ENCODE data around the gene CHI3L1. TPM values are rescaled to one million over a fixed set of nuclear protein-coding genes. Genes with fewer than 3 reads are reported as not detected.

CHI3L1 gene
- polyA plus RNA-seq, 4 donors, result 0.71 to 12.3 (median 9.7) TPM

DNA sequence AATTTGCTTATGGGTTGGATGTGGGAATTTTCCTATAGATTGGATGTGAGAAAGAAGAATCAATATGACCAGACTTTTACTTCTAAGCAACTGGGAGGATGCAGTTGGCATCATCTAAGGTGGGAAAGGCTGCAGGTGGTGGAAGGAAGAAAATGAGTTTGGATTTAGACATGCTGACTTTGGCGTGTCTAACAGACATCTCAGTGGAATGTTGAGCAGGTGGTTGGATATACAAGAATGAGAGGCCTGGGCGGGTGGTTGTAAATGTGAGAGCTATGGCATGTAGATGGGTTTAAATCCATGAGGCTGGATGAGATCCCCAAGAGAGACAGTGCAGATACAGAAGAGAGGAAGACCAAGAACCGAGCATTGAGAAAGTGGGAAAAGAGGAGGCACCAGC is 48.4 kb downstream of the CHI3L1 start:
- DNase-seq (ENCODE audit: low read depth in 4 of 4, low spot score in 3 of 4), result no peak

DNA sequence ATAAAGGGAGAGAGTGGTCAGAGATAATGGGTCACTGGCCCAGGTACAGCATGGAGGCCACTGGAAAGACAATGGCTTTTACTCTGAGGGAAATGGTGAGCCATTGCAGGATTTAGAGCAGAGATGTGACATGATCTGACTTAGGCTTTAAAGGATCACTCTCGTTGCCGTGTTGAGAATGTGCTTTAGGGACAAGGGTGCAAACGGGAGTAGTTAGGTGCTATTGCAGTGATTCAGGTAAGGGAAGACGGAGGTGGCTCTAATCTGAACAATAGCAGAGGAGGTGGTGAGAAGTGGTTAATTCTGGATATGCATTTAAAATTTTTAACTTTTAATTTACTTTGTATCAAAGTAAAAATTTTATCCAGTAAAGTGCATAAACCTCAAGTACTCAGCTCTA is 49.2 kb downstream of the CHI3L1 start:
- no peak for DNase-seq (ENCODE audit: low read depth in 4 of 4, low spot score in 3 of 4)

DNA sequence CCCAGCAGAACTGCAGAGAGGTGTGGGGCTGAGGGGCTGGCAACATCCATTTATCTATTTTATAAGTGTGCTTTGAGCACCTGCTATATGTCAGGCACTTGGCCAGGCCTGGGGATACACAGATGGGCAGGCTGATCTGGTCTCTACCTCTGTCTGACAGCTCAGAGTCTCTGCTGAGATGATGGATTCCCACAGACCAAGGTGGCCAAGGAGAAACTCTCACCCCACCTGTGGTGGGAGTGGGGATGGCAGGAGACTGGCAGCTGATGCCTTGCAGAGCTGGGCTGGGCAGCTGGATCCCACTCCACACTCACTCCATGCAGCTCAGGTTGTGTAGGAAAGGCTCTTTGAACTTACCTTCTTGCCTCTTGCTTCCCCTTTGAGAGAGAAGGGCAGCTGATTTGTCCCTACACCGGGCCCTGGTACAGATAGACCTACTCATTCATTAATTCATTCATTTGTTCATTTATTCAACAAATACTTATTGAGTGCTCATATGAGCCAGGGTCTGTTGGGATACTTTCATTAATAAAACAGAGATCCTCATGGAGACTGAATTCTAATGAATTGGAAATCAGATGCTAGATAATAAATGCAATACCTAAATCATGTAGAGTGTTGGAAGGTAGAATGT is 50.0 kb downstream of the CHI3L1 start:
- DNase-seq (ENCODE audit: low read depth in 4 of 4, low spot score in 3 of 4), result no peak

DNA sequence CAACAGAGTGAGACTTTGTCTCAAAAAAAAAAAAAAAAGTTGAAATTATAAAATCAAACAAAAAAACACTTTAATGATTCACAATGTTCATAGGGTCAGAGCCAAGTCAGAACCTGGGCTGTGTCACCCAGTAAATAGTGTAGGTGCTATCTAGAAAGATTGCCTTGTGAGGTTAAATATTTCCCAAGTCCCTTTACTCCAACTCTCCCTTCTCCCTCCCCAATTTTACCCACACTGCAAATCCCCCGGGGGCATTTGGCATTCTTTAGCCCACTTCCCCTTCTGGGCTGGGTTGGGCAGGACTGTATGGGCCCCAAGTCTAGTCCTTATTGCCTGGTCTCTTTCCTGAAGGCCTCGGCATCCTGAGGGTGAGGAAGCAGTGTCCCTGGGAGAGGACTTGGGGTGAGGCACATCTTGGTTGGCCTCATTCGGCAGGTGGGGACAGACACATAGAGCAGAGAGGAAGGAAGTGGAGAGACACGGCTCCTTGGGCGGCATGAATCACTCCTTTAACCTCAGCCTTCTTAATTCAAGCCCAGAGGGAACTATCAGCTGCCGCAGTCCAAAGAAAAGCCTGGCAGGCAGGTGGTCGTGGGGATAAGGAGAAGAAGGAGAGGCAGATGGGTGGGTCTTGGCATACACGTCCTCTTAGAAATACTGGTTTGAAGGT is 50.7 kb downstream of the CHI3L1 start:
- no peak for DNase-seq (ENCODE audit: low read depth in 4 of 4, low spot score in 3 of 4)

DNA sequence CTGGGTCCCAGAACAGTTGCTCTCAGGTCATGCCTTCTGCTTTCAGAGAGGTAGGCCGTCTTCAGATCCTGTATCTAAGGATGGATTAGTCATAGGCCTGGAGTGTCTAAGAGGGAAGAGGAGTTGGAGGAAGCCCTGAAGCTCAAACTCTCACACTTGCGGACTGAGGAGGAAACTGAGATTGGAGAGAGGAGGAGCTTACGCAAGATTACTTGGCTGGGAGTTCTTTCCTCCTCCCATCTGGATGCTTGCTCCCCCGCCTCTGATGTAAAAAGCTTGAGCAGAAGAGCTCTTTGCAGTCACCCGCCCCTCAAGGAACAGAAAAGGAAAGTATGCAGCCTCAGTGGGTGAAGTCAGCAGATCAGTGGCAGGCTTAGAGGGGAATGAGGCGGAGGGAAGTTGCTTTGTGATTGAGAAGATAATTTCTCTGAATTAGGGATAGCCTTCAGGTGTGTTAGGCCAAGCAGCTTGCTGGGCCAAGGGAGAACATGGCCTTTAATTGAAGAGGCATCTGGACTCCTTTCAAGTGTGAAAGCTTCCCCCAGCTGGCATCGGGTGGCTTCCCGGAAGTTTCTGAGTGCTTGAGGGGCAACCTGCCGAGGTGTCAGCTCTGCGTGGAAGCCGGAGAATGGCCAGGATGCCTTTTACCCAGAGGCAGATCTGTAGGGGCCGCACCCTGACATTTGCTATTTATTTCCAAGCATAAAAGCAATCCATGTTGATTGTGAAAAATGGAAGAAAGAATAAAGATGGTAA is 52.4 kb downstream of the CHI3L1 start:
- DNase-seq (ENCODE audit: low read depth in 4 of 4, low spot score in 3 of 4), result no peak

DNA sequence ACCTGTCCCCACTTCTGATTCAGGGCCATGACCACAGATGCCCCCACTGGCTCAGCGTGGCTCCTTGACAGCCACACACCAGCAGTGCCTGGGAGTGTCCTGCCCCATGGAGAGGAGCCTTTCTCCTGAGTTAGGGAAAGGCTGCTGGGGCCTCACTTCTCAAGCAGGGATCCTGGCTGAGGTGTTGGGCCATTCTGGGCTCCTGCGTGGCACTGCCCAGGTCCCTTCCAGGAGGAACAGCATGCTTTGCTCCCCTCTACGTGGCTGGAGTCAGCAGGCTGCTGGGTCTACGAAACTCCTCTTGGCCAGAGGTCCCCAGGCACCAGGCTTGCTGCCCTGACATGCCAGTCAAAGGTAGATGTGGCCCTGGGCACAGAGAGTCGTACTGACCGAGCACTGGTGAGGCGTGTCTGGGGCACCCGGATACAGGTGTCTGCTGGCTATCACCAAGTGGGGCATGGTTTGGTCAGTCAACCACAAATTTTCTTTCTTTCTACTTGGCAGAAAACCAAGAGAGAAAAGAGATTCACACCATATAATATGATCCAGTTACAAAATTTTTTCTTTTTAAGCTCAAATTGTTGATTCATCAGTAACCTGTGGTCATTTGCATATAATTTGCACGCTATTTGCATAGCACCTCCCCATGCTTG is 54.8 kb downstream of the CHI3L1 start:
- DNase-seq (ENCODE audit: low read depth in 4 of 4, low spot score in 3 of 4), result no peak

DNA sequence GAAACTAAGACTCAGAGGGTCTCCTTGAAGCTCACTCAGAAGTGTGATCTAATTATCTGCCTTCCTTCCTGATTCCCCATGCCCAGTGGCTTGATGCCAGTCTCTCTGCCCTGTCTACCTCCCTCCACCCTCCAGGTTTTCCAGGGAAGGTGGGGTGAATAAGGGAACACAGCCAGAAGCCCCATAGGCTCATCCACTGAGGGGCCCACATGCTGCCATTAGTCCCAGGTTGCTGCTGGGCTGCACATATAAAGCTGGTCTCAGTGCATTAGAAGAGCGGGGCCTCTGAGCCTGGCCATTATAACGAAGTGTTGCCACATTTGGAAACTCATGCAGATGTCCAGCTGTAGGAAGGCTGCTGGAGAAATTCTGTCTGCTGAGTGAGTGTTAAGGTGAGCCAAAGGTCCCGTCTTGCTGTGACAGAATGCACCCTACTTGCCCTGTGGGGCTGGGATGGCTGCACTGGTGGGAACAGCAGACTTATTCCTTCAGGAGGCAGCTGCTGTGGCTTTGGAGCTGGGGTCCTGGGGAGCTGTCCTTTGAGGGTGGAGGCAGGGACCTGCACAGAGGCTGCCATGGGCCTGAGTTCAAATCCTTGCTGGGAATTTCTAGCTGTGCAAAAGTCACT is 56.0 kb downstream of the CHI3L1 start:
- DNase-seq (ENCODE audit: low read depth in 4 of 4, low spot score in 3 of 4), result no peak

DNA sequence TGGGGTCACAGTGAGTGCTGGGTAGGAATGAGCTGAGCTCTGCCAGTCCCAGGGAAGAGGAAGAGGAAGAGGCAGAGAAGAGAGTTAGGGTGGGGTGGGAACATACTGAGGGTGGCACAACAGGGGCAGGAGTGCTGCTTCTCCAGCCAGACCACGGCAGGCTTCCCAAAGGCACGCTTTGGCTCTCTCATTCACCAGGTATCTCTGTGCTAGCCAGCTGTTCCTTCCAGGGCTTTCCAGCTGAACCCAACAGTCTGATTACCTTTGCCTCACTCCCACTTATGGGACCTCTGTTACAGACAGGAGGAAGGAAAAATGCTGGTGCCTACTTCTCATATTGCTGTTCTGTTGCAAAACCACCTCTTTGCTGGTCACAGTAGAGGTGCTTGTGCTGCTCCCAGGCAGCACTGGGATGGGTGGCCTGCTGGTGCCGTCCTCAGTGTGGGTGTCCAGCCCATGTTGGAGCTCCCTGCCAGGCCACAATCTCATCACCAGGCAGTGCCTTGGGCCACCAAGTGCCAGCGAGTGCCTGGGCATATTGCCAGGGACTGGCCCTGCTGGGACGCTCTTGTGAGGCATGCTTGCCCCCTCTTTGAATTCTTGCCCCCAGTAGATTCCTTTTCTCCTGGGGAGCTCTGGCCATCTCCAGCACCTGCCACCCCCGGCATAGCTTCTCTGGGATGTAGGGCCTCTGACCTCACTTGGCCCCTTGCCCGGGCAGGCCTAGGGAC is 56.8 kb downstream of the CHI3L1 start:
- DNase-seq (ENCODE audit: low read depth in 4 of 4, low spot score in 3 of 4), result no peak

Other genes with a start within 250 kb of the CHI3L1 start
- gene ADIPOR1, start 228.4 kb downstream of the CHI3L1 start, polyA plus RNA-seq (ENCODE audit: insufficient read length in 4 of 4), result 10 to 100 TPM; 75.0 to 89.6 (median 83.2) TPM
- 10 to 100 TPM; 26.4 to 54.8 (median 45.9) TPM for gene CYB5R1, start 219.4 kb downstream of the CHI3L1 start, polyA plus RNA-seq (ENCODE audit: insufficient read length in 4 of 4)
- gene TMEM183A, start 179.3 kb downstream of the CHI3L1 start, polyA plus RNA-seq (ENCODE audit: insufficient read length in 4 of 4), result 10 to 100 TPM; 56.0 to 83.9 (median 76.4) TPM
- gene PPFIA4, start 160.2 kb downstream of the CHI3L1 start, polyA plus RNA-seq (ENCODE audit: insufficient read length in 4 of 4), result 10 to 100 TPM in 1 of 4 donors, 1 to 10 TPM in 3; 2.2 to 15.3 (median 5.2) TPM
- gene MYOG, start 100.7 kb downstream of the CHI3L1 start, polyA plus RNA-seq (ENCODE audit: insufficient read length in 4 of 4), result under 1 TPM; 0.10 to 0.23 (median 0.15) TPM
- gene ADORA1, start 59.0 kb downstream of the CHI3L1 start, polyA plus RNA-seq (ENCODE audit: insufficient read length in 4 of 4), result 1 to 10 TPM; 1.6 to 6.8 (median 4.4) TPM
- under 1 TPM; 0.07 to 0.24 (median 0.16) TPM for gene MYBPH, start 10.9 kb downstream of the CHI3L1 start, polyA plus RNA-seq (ENCODE audit: insufficient read length in 4 of 4)
- gene CHIT1, start 43.0 kb upstream of the CHI3L1 start, polyA plus RNA-seq (ENCODE audit: insufficient read length in 4 of 4), result under 1 TPM; 0.04 to 0.15 (median 0.08) TPM
- 100 to 1,000 TPM; 103 to 223 (median 144) TPM for gene BTG2, start 118.8 kb upstream of the CHI3L1 start, polyA plus RNA-seq (ENCODE audit: insufficient read length in 4 of 4)
- 100 to 1,000 TPM in 1 of 4 donors, 10 to 100 TPM in 3; 37.1 to 291 (median 61.4) TPM for gene FMOD, start 164.4 kb upstream of the CHI3L1 start, polyA plus RNA-seq (ENCODE audit: insufficient read length in 4 of 4)